Fibroblast of the aortic adventitia (primary cell): ENCODE data around the gene RBPJL. TPM values are rescaled to one million over a fixed set of nuclear protein-coding genes. Genes with fewer than 3 reads are reported as not detected.

Experiments used
- DNase-seq: peaks from one replicate; pipeline ENCODE4 v3.0.0-alpha.2; 2010; ENCODE audit warnings: low read depth
- H3K4me3 ChIP-seq: 2 replicates; pipeline ENCODE4 v1.5.1; 2011; ENCODE audit warnings: low read depth, mild to moderate bottlenecking, control low read depth, low read length, moderate library complexity
- total RNA-seq: library from RNA; depleted of rRNA; stranded (reverse); fragments of >200 nt; gene quantifications from 2 replicates; pipeline ENCODE4 v1.2.3, GENCODE V29; 2012; ENCODE audit warnings: low replicate concordance
- TF ChIP-seq, protein P1 (sequence below): IDR thresholded peaks from 2 replicates; pipeline ENCODE4 v1.5.1; 2011; ENCODE audit warnings: mild to moderate bottlenecking, low read length, control low read depth, inconsistent platforms; ENCODE audit not compliant: insufficient read depth

The RBPJL gene
- total RNA-seq, 1 donor, result not detected

GRCh38 chr20:45282700-45283550, 23.7 kb upstream of the RBPJL start:
- TF ChIP-seq, protein P1, sequence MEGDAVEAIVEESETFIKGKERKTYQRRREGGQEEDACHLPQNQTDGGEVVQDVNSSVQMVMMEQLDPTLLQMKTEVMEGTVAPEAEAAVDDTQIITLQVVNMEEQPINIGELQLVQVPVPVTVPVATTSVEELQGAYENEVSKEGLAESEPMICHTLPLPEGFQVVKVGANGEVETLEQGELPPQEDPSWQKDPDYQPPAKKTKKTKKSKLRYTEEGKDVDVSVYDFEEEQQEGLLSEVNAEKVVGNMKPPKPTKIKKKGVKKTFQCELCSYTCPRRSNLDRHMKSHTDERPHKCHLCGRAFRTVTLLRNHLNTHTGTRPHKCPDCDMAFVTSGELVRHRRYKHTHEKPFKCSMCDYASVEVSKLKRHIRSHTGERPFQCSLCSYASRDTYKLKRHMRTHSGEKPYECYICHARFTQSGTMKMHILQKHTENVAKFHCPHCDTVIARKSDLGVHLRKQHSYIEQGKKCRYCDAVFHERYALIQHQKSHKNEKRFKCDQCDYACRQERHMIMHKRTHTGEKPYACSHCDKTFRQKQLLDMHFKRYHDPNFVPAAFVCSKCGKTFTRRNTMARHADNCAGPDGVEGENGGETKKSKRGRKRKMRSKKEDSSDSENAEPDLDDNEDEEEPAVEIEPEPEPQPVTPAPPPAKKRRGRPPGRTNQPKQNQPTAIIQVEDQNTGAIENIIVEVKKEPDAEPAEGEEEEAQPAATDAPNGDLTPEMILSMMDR, result no peak
- DNase-seq, result no peak
- H3K4me3 ChIP-seq, result no peak overlapping the region

- no peak overlapping the region for H3K4me3 ChIP-seq
- DNase-seq, result peak; percentile 23
- TF ChIP-seq, protein P1, result no peak
Measured at GRCh38 chr20:45283551-45284057, 23.0 kb upstream of the RBPJL start.

- DNase-seq, result no peak
- no peak overlapping the region for H3K4me3 ChIP-seq
- TF ChIP-seq, protein P1, result no peak
Measured at GRCh38 chr20:45288376-45288775, 18.3 kb upstream of the RBPJL start.

GRCh38 chr20:45288860-45289259, 17.8 kb upstream of the RBPJL start:
- no peak for DNase-seq
- TF ChIP-seq, protein P1, result no peak
- no peak overlapping the region for H3K4me3 ChIP-seq

DNA sequence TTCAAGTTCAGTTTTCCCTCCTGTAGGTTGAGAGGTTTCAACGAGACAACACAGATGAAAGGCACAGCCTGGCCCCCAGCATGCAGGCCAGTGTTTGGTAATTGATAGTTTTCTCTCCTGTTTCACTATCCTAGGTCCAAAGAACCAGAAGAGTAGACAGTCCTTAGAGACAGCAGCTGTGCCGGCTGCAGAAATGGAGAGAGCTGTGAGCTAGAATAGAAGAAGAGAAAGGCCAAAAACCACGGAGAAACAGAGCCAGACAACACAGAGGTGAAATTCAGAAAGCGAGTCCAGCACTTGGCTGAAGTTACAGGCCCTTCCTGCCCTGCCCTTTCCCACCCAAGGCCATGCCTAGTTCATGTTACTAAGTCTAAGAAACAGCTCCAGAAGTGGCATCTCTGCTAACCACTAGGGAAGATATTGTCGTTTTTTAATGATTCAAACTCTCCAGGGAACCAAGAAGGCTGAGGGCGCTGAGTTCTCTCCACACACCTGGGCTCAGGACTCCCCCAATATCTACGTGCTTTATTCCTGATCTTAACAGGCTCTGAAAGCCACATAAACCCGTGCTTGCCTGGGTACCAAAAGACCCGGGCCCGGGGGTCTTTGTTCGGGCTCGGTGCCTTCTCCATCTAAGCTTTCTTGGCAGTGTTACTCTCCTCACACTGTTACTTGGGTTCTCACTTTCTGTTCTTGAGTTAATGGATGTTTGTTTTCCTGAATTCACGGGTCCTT, 16.5 kb upstream of the RBPJL start:
- H3K4me3 ChIP-seq, result no peak overlapping the region
- TF ChIP-seq, protein P1, result no peak
- no peak for DNase-seq

GRCh38 chr20:45290677-45291355, 15.8 kb upstream of the RBPJL start:
- TF ChIP-seq, protein P1, result peak; percentile 89
- peak; percentile 81 for DNase-seq
- H3K4me3 ChIP-seq, result no peak overlapping the region
